ENCODE results near the gene RASGRP2. TPM values are rescaled to one million over a fixed set of nuclear protein-coding genes. Genes with fewer than 3 reads are reported as not detected.
A peak's percentile ranks its signal among the peaks of the same experiment; 100 is the strongest.

RASGRP2 gene
- total RNA-seq, 1 experiment from 2014 or later, result 26.9 TPM

DNA sequence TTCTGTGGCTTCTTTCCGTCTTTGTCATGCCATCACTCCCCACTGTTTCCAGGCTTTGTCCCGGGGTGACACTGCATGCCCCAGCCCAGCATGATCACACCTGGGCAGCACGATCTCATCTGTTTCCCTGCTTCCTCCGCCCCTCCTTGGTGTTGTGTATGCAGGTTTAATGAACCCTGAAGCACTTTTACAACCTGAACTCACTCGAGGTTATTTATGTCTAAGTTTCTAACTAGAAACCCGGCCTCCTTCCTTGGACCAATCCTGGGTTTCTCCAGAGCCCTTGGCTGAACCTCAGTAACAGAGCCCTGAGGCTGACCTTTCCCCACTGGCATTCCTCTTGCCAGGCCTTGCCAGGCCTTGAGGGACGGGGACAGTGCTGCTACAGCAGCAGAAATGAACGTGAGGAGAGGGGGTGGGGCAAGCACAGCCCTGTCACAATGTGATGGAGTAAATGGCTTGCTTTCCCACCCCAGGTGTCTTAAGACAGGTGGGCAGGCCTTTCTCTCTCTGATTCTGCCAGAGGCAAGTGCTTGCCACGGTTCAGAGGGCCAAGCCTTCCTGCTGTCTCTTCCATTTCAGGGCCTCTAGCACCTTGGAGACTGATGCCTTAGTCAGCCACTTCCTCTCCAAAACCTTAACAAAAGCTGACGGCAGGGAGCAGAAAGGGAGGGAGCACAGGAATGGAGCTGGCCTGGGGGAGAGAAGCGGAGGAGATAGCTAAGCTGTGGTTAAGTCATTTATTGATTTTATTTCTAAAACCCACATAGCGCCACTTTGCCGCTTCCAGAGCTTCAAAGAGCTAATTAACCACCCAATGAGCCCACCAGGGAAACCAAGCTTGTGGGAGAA, 19.0 kb upstream of the RASGRP2 start:
- DNase-seq, result peak; percentile 77
- no peak overlapping the region for H2AFZ ChIP-seq (ENCODE audit: low read length)
- H3K27ac Mint-ChIP-seq, result peak overlapping the region; percentile 97 to 99 (median 98)
- no peak overlapping the region for H2BK12ac ChIP-seq (ENCODE audit: insufficient read length, low read depth, low read length)
- H2AK5ac ChIP-seq (ENCODE audit: insufficient read length, low read length), result no peak overlapping the region
- no peak overlapping the region for H4K5ac ChIP-seq (ENCODE audit: insufficient read length, low read depth, low read length)
- no peak overlapping the region for H2BK15ac ChIP-seq (ENCODE audit: low read depth, low read length)
- WGBS (ENCODE audit: extremely low coverage, insufficient read length, low lambda C conversion rate), result no CpG with 5 or more reads among the region's 13 CpGs
- no peak overlapping the region for H3K56ac ChIP-seq (ENCODE audit: insufficient read length, low read depth, low read length)
- peak overlapping the region; percentile 64 for H3K27ac ChIP-seq (ENCODE audit: insufficient read length, low read depth, low read length)
- H4K8ac ChIP-seq (replicated peaks; ENCODE audit: insufficient read length, low read depth, low read length), result no peak overlapping the region
- H4K91ac ChIP-seq (ENCODE audit: insufficient read length, low read depth, low read length), result no peak overlapping the region
- H3T11ph ChIP-seq (ENCODE audit: low read length), result no peak overlapping the region
- no peak overlapping the region for H2BK120ac ChIP-seq (ENCODE audit: low read depth, low read length, poor library complexity, severe bottlenecking)
- H2BK5ac ChIP-seq (ENCODE audit: insufficient read length, low read length), result no peak overlapping the region
- H3K18ac ChIP-seq (ENCODE audit: insufficient read length, low read depth, low read length), result no peak overlapping the region
- H3K27me3 Mint-ChIP-seq (ENCODE audit: low read depth), result no peaks in the 10 kb centered on the region; the same call in 1 of the 2 replicates
- peaks cover 29 to 57% (median 44%) of the 10 kb centered on the region in 3 experiments; a peak in 6 of 7 replicates for H3K36me3 Mint-ChIP-seq (ENCODE audit: insufficient read depth in 1 of 3, low read depth in 3 of 3)
- H3K9me3 Mint-ChIP-seq, result no peaks in the 10 kb centered on the region; a peak in 1 of 5 replicates
- no peaks in the 10 kb centered on the region for H3K27me3 ChIP-seq (ENCODE audit: insufficient read depth, low read length)
- H4K20me1 ChIP-seq (ENCODE audit: control insufficient read depth, insufficient read depth, insufficient read length), result no peaks in the 10 kb centered on the region
- no peak overlapping the region for H3K14ac ChIP-seq (ENCODE audit: insufficient read depth, low read length)
- peaks cover 4% of the 10 kb centered on the region; the same call in 1 of the 2 replicates for H3K4me1 ChIP-seq (ENCODE audit: insufficient read depth, low read length)
- H3K79me1 ChIP-seq (ENCODE audit: insufficient read depth, low read depth, low read length, poor library complexity, severe bottlenecking), result peaks cover 3% of the 10 kb centered on the region
- no peak overlapping the region for H3K4ac ChIP-seq (ENCODE audit: low read depth, low read length)
- H3K4me3 Mint-ChIP-seq, result peak overlapping the region; percentile 34 to 67
- no peaks in the 10 kb centered on the region for H3K9me3 ChIP-seq (ENCODE audit: control insufficient read depth, low read depth, low read length)
- H3K23ac ChIP-seq (ENCODE audit: insufficient read length, low read depth, low read length), result no peak overlapping the region
- TF ChIP-seq, protein P1, sequence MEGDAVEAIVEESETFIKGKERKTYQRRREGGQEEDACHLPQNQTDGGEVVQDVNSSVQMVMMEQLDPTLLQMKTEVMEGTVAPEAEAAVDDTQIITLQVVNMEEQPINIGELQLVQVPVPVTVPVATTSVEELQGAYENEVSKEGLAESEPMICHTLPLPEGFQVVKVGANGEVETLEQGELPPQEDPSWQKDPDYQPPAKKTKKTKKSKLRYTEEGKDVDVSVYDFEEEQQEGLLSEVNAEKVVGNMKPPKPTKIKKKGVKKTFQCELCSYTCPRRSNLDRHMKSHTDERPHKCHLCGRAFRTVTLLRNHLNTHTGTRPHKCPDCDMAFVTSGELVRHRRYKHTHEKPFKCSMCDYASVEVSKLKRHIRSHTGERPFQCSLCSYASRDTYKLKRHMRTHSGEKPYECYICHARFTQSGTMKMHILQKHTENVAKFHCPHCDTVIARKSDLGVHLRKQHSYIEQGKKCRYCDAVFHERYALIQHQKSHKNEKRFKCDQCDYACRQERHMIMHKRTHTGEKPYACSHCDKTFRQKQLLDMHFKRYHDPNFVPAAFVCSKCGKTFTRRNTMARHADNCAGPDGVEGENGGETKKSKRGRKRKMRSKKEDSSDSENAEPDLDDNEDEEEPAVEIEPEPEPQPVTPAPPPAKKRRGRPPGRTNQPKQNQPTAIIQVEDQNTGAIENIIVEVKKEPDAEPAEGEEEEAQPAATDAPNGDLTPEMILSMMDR (conservative IDR thresholded peaks at IDR 0.05), result no peak
- no peak overlapping the region for H3K9ac ChIP-seq (ENCODE audit: extremely low read depth, insufficient read length, low read length)
- peaks cover 73 to 94% of the 10 kb centered on the region in 2 experiments for H3K4me1 Mint-ChIP-seq
- H3K23me2 ChIP-seq (ENCODE audit: insufficient read length, low read depth, low read length, poor library complexity, severe bottlenecking), result no peaks in the 10 kb centered on the region
- no peaks in the 10 kb centered on the region for H3K79me2 ChIP-seq (ENCODE audit: insufficient read depth, low read length)
- H3K4me2 ChIP-seq (ENCODE audit: insufficient read depth, insufficient read length, low read length), result peak overlapping the region; percentile 13
- no peak overlapping the region for H2BK20ac ChIP-seq (ENCODE audit: low read depth, low read length, poor library complexity, severe bottlenecking)
